ENCODE data around the gene RNF166.

RNF166 gene

GRCh38 chr16:88699180-88699579, 7.0 kb downstream of the RNF166 start:
- no peak for TF ChIP-seq CTCF (IDR thresholded peaks at IDR 0.05; ENCODE audit: insufficient read depth, missing control alignments)
- DNase-seq (ENCODE audit: insufficient read length, low spot score) (no peak), FAIRE-seq (no peak)

GRCh38 chr16:88698646-88699045, 7.6 kb downstream of the RNF166 start:
- FAIRE-seq (no peak), DNase-seq (ENCODE audit: insufficient read length, low spot score) (no peak)
- TF ChIP-seq CTCF (IDR thresholded peaks at IDR 0.05; ENCODE audit: insufficient read depth, missing control alignments) = no peak

- peak; percentile 26 for TF ChIP-seq CTCF (IDR thresholded peaks at IDR 0.05; ENCODE audit: insufficient read depth, missing control alignments)
- DNase-seq (ENCODE audit: insufficient read length, low spot score) (peak; percentile 34), FAIRE-seq (no peak)
Observed at GRCh38 chr16:88697831-88698615, 8.2 kb downstream of the RNF166 start.

GRCh38 chr16:88697116-88697830, 8.9 kb downstream of the RNF166 start:
- no peak for FAIRE-seq
- no peak for DNase-seq (ENCODE audit: insufficient read length, low spot score)
- TF ChIP-seq CTCF (IDR thresholded peaks at IDR 0.05; ENCODE audit: insufficient read depth, missing control alignments) = no peak

GRCh38 chr16:88696441-88696840, 9.8 kb downstream of the RNF166 start:
- no peak for TF ChIP-seq CTCF (IDR thresholded peaks at IDR 0.05; ENCODE audit: insufficient read depth, missing control alignments)
- no peak for FAIRE-seq
- no peak for DNase-seq (ENCODE audit: insufficient read length, low spot score)

GRCh38 chr16:88695753-88696152, 10.5 kb downstream of the RNF166 start:
- TF ChIP-seq CTCF (IDR thresholded peaks at IDR 0.05; ENCODE audit: insufficient read depth, missing control alignments) = no peak
- no peak for DNase-seq (ENCODE audit: insufficient read length, low spot score)

GRCh38 chr16:88695218-88695617, 11.0 kb downstream of the RNF166 start:
- FAIRE-seq (no peak), DNase-seq (ENCODE audit: insufficient read length, low spot score) (no peak)
- no peak for TF ChIP-seq CTCF (IDR thresholded peaks at IDR 0.05; ENCODE audit: insufficient read depth, missing control alignments)

More at GRCh38 chr16:88695753-88696152, 10.5 kb downstream of the RNF166 start:
- no peak for FAIRE-seq
